ENCODE measurements around the gene THSD4. TPM values are rescaled to one million over a fixed set of nuclear protein-coding genes. Genes with fewer than 3 reads are reported as not detected.

Gene THSD4
- total and polyA plus RNA-seq, 7 donors = 1.4 to 7.8 (median 2.2) TPM

DNA sequence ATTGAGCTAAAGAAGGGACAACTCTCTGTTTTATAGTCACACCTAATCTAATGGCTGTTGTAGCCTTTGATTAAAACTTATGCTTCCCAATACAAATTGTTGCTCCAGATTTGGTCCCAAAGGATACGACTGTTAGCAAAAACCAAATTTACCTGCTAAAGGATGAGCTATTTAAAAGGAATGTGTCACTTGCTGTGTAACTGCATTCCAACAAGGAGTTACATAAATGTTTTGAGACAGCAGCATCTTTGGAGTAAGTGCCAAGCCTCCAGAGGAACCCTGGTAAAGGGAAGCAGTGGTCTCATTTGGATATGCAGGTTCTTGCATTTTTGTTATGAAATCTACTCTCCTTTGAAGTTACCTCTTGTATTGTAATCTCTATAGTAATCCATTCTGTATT, 233.3 kb downstream of the THSD4 start:
- Histone ChIP-seq H3K36me3 (no peaks in the 10 kb centered on the region), H3K9me3 (no peaks in the 10 kb centered on the region), H3K4me1 (peaks cover 0 to 36% (median 21%) of the 10 kb centered on the region in 4 donors), H3K4me3 (no peak overlapping the region), H3K27ac (no peak overlapping the region), H3K27me3 (no peaks in the 10 kb centered on the region)
- TF ChIP-seq, protein P1, sequence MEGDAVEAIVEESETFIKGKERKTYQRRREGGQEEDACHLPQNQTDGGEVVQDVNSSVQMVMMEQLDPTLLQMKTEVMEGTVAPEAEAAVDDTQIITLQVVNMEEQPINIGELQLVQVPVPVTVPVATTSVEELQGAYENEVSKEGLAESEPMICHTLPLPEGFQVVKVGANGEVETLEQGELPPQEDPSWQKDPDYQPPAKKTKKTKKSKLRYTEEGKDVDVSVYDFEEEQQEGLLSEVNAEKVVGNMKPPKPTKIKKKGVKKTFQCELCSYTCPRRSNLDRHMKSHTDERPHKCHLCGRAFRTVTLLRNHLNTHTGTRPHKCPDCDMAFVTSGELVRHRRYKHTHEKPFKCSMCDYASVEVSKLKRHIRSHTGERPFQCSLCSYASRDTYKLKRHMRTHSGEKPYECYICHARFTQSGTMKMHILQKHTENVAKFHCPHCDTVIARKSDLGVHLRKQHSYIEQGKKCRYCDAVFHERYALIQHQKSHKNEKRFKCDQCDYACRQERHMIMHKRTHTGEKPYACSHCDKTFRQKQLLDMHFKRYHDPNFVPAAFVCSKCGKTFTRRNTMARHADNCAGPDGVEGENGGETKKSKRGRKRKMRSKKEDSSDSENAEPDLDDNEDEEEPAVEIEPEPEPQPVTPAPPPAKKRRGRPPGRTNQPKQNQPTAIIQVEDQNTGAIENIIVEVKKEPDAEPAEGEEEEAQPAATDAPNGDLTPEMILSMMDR (IDR thresholded peaks at IDR 0.05) = no peak
- TF ChIP-seq POLR2AphosphoS5 (IDR thresholded peaks at IDR 0.05) (no peak), POLR2A (IDR thresholded peaks at IDR 0.05) (no peak), EP300 (IDR thresholded peaks at IDR 0.05) (no peak)
- WGBS, 2 donors = 91 to 98% methylated on average over 1 of the region's 1 CpG
- no peak for DNase-seq
- intact Hi-C loops (cut with DNase I) = no loop called here

DNA sequence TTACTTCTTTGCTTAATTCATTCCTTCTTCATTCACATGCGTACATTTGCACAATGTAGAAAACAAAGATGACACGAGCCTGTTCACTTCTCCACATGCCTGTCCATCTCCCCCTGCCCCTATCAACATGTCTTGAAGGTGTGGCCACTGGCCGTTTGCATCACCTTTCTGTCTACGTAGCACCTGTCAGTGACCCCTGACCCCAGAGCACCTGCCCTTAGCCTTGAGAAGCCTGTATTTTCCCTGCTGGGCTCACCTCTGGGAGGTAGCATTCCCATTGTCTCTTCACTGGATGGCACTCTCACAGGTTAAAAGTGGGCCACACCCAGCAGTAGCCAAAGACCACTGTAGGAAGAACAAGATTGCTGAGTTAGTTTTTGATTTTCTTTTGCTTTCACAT, 234.1 kb downstream of the THSD4 start:
- intact Hi-C loops (cut with DNase I) = no loop called here
- TF ChIP-seq EP300 (IDR thresholded peaks at IDR 0.05) (no peak), POLR2A (IDR thresholded peaks at IDR 0.05) (no peak), POLR2AphosphoS5 (IDR thresholded peaks at IDR 0.05) (no peak)
- TF ChIP-seq, protein P1 (IDR thresholded peaks at IDR 0.05) = no peak
- H3K9me3 ChIP-seq = no peaks in the 10 kb centered on the region
- no peak overlapping the region for H3K27ac ChIP-seq
- no peak for DNase-seq
- no peak overlapping the region for H3K4me3 ChIP-seq
- WGBS, 2 donors = 82 to 86% methylated on average over 4 of the region's 4 CpGs
- peaks cover 0 to 36% (median 21%) of the 10 kb centered on the region in 4 donors for H3K4me1 ChIP-seq
- no peaks in the 10 kb centered on the region for H3K27me3 ChIP-seq
- no peaks in the 10 kb centered on the region for H3K36me3 ChIP-seq

DNA sequence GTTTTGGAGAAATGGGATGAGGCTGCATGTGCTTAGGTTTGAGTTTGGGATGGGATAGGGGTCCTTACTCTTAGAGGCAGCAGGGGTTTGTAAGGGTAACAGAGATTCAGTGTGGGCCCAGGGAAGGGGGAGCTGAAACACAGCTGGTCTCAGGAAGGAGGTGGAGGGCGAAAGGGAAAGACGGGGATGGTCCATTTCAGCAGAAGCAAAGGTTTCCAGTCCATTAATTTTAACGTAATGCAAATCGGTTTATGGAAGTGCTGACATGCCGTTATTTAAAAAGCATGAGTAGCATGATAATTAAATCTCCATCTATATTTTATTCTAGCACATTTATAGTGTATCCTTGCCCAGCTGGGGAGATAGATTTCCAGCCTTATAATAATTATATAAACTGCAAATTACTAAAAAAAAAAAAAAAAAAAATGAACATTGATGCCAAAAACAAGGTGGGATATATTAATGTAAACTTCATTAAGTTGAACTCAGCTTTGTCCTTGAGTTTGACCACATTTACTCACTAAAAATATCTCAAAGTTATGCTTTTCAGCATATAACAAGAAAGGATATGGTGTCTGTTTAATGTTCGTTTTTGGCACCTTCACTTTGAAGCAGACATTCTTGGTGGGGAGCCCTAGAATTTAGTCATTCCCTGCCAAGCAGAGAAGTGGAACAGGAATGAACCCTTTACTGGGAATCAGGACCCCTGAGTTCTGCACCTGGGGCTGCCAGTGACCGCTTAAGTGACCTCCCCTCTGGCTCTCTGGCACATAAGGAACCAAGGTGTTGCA, 234.7 kb downstream of the THSD4 start:
- H3K27me3 ChIP-seq = no peaks in the 10 kb centered on the region
- H3K9me3 ChIP-seq = no peaks in the 10 kb centered on the region
- no peak for TF ChIP-seq POLR2A (IDR thresholded peaks at IDR 0.05)
- peak in 2 of 4 donors; percentile 47 to 60 for TF ChIP-seq POLR2AphosphoS5 (IDR thresholded peaks at IDR 0.05)
- 84 to 93% methylated on average over 7 of the region's 7 CpGs for WGBS, 2 donors
- H3K4me1 ChIP-seq = peaks cover 0 to 36% (median 21%) of the 10 kb centered on the region in 4 donors
- no peaks in the 10 kb centered on the region for H3K36me3 ChIP-seq
- no peak overlapping the region for H3K4me3 ChIP-seq
- peak overlapping the region in 1 of 4 donors; percentile 40 for H3K27ac ChIP-seq
- intact Hi-C loops (cut with DNase I) = no loop called here
- no peak for DNase-seq

DNA sequence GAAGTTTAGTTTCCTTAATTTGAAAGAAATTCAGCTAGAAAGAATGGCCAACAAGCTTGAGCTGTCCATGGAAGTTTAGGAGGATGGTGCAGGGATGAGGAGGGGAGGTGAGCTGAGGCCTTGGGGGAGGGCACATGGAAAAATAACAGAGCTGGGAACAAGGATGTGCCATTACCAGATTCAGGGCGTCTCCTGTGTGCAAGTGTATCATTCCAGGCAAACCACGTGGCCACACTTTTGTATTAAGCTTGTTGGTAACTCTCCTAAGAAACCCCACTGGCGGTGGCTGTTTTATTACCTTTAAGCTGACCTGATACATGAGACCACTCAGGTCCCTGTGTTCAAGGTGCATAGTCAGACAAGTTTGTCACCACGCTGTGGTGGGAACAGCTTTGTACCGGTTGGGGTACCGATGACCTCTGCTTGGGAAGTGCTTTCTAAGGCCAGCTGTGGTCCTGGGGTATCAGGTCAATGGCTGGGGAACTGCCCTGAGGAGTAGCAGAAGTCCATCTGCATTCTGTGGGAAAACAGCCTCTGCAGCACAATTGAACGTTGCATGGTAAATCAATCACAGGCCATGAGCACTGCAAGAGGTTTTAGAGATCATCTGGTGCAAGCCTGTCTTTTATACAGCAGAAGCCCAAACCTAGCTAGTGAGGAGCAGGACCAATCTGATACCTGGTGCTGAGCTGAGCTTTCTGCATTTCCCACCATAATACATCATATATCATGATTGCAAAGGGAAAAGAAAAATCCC, 235.5 kb downstream of the THSD4 start:
- Histone ChIP-seq H3K4me3 (no peak overlapping the region), H3K27me3 (no peaks in the 10 kb centered on the region), H3K9me3 (no peaks in the 10 kb centered on the region), H3K27ac (peak overlapping the region in 1 of 4 donors; percentile 40), H3K4me1 (peaks cover 0 to 36% (median 21%) of the 10 kb centered on the region in 4 donors), H3K36me3 (no peaks in the 10 kb centered on the region)
- no peak for DNase-seq
- TF ChIP-seq EP300 (IDR thresholded peaks at IDR 0.05) (no peak), POLR2A (IDR thresholded peaks at IDR 0.05) (no peak), POLR2AphosphoS5 (IDR thresholded peaks at IDR 0.05) (no peak)
- TF ChIP-seq, protein P1 (IDR thresholded peaks at IDR 0.05) = no peak
- intact Hi-C loops (cut with DNase I) = no loop called here
- WGBS, 2 donors = 86 to 93% methylated on average over 7 of the region's 7 CpGs

DNA sequence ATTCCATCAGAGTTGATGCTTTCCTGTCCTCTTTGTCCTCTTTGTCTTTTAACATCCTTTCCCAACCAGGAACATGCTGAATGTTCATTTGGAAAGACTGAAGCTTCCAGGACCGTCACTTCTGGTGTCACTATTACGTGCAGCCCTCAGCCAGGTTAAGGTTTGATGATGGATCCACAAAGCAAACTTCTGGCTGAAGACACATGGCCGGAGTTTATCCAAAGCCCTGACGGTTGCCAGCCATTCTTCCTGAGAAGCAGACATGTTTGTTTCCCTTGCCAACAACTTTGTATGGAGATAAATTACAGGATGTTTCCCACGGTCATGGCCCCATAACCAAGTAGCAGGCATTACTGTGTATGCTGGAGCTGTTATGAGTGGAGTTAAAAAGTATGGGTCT, 236.9 kb downstream of the THSD4 start:
- intact Hi-C loops (cut with DNase I) = no loop called here
- Histone ChIP-seq H3K4me1 (peaks cover 0 to 39% (median 22%) of the 10 kb centered on the region in 4 donors), H3K27me3 (no peaks in the 10 kb centered on the region), H3K36me3 (no peaks in the 10 kb centered on the region), H3K27ac (no peak overlapping the region), H3K4me3 (no peak overlapping the region), H3K9me3 (no peaks in the 10 kb centered on the region)
- no peak for DNase-seq
- 71 to 87% methylated on average over 5 of the region's 5 CpGs for WGBS, 2 donors
- TF ChIP-seq POLR2A (IDR thresholded peaks at IDR 0.05) = no peak
- TF ChIP-seq EP300 (IDR thresholded peaks at IDR 0.05) = no peak
- no peak for TF ChIP-seq POLR2AphosphoS5 (IDR thresholded peaks at IDR 0.05)
- TF ChIP-seq, protein P1 (IDR thresholded peaks at IDR 0.05) = no peak

Data from sigmoid colon (tissue), 7 donors.